Adrenal gland (tissue), 5 donors: ENCODE measurements around the gene SIX1.

Experiments
- POLR2A ChIP-seq, 2 donors: fragments of 450-650 bp; IDR thresholded peaks; one replicate each; pipeline ENCODE4 v1.6.1; 2017; ENCODE audit warnings: antibody characterized with exemption in 2 of 2, mild to moderate bottlenecking in 2 of 2, moderate library complexity in 1 of 2
- TF ChIP-seq, protein P1 (sequence below), 6 experiments: fragments of 450-650 bp in 4 of 6; fragments of 200-600 bp in 2 of 6; sonication (generic) in 1 of 6; IDR thresholded peaks; 1 replicate in 5 of 6; 2 replicates in 1 of 6; pipeline versions ENCODE4 v1.5.1 to v1.8.0; 2016 to 2021; ENCODE audit warnings: antibody characterized with exemption in 6 of 6, mild to moderate bottlenecking in 2 of 6, moderate library complexity in 1 of 6
- donor health status: DM: no; HTN: no; CAD: no.

DNA sequence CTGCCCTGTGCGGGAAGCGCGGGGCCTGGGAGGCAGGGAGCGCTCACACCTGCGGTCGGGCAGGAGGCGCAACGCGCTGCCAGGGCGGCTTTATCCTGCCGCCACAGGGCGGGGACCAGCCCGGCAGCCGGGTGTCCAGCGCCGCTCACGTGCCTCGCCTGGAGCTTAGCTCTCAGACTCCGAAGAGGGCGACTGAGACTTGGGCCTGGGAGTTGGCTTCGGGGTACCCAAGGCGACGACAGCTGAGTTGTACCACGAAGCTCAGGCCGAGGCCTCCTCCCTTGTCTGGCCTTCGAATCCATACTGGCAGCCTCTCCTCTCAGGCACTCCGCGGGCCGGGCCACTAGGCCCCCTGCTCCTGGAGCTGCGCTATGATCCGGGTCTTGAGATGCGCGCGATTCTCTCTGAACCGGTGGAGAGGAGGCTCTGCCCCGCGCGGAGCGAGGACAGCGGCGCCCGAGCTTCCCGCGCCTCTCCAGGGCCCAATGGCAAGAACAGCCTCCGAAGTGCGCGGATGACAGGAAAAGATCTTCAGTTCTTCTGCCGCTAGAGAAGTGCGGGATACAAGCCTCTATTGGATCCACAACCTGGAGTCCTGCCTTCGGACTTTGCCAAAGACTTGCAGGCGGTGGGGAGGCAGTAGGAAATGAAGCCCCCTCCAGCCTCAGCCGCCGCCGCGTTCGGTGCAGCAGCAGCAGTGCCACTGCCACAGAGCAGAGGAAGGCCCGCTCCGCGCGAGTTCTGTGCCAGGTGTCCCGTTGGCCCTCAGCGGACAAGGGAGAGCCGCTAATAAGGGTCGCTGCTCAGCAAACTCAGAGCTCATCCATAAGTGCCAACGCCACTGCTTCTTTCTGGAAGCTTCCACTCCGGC is 6.8 kb downstream of the SIX1 start:
- TF ChIP-seq, protein P1, sequence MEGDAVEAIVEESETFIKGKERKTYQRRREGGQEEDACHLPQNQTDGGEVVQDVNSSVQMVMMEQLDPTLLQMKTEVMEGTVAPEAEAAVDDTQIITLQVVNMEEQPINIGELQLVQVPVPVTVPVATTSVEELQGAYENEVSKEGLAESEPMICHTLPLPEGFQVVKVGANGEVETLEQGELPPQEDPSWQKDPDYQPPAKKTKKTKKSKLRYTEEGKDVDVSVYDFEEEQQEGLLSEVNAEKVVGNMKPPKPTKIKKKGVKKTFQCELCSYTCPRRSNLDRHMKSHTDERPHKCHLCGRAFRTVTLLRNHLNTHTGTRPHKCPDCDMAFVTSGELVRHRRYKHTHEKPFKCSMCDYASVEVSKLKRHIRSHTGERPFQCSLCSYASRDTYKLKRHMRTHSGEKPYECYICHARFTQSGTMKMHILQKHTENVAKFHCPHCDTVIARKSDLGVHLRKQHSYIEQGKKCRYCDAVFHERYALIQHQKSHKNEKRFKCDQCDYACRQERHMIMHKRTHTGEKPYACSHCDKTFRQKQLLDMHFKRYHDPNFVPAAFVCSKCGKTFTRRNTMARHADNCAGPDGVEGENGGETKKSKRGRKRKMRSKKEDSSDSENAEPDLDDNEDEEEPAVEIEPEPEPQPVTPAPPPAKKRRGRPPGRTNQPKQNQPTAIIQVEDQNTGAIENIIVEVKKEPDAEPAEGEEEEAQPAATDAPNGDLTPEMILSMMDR (IDR thresholded peaks at IDR 0.05) = no peak
- TF ChIP-seq POLR2A (IDR thresholded peaks at IDR 0.05) = no peak
